GM12875 (cell line): ENCODE results near the gene SLC22A17.

Source experiments
- H3K4me3 ChIP-seq: one replicate; pipeline ENCODE4 v1.5.1; 2011; ENCODE audit warnings: low read depth, low read length, control low read depth
- CTCF ChIP-seq: IDR thresholded peaks from 2 replicates; pipeline ENCODE4 v1.5.1; 2011; ENCODE audit warnings: low read depth, mild to moderate bottlenecking, control low read depth, inconsistent platforms, low read length, moderate library complexity, borderline replicate concordance; ENCODE audit not compliant: insufficient read depth

SLC22A17 gene

GRCh38 chr14:23385642-23386265 is 33.1 kb upstream of the SLC22A17 start:
- no peak for TF ChIP-seq CTCF
- H3K4me3 ChIP-seq, result no peak overlapping the region

GRCh38 chr14:23385244-23385641 is 32.6 kb upstream of the SLC22A17 start:
- TF ChIP-seq CTCF, result no peak
- no peak overlapping the region for H3K4me3 ChIP-seq

GRCh38 chr14:23384364-23385080 is 31.8 kb upstream of the SLC22A17 start:
- H3K4me3 ChIP-seq, result no peak overlapping the region
- no peak for TF ChIP-seq CTCF

GRCh38 chr14:23382731-23383440 is 30.2 kb upstream of the SLC22A17 start:
- no peak for TF ChIP-seq CTCF
- H3K4me3 ChIP-seq, result no peak overlapping the region

GRCh38 chr14:23382276-23382675 is 29.6 kb upstream of the SLC22A17 start:
- no peak for TF ChIP-seq CTCF
- H3K4me3 ChIP-seq, result no peak overlapping the region

GRCh38 chr14:23381871-23382270 is 29.2 kb upstream of the SLC22A17 start:
- H3K4me3 ChIP-seq, result no peak overlapping the region
- TF ChIP-seq CTCF, result no peak

GRCh38 chr14:23380976-23381375 is 28.3 kb upstream of the SLC22A17 start:
- no peak for TF ChIP-seq CTCF
- H3K4me3 ChIP-seq, result no peak overlapping the region
